MM.1S (cell line): ENCODE data around the gene CHST15.

Source experiments
- DNase-seq: peaks from one replicate; pipeline ENCODE4 v3.0.0-alpha.2; 2015
- H2AFZ ChIP-seq: fragments of 300-600 bp; sonication (generic); 2 replicates; pipeline ENCODE4 v1.6.0; 2016; ENCODE audit warnings: antibody characterized with exemption, low read length
- H3F3A ChIP-seq: fragments of 300-600 bp; sonication (generic); 2 replicates; pipeline ENCODE4 v1.6.1; 2016; ENCODE audit warnings: mild to moderate bottlenecking, antibody characterized with exemption, low read length, moderate library complexity, mixed read lengths; ENCODE audit not compliant: insufficient read depth
- H3K27ac ChIP-seq: fragments of 300-600 bp; sonication (generic); 2 replicates; pipeline ENCODE4 v1.5.1; 2016; ENCODE audit warnings: mild to moderate bottlenecking, low read length
- H3K27me3 ChIP-seq: fragments of 300-600 bp; sonication (generic); replicated peaks from 2 replicates; pipeline ENCODE4 v1.6.0; 2016; ENCODE audit warnings: low read length; ENCODE audit not compliant: insufficient read depth
- H3K36me3 ChIP-seq: fragments of 300-600 bp; sonication (generic); replicated peaks from 2 replicates; pipeline ENCODE4 v1.6.1; 2016; ENCODE audit warnings: mild to moderate bottlenecking, low read length, mixed read lengths; ENCODE audit not compliant: insufficient read depth
- H3K4me1 ChIP-seq: fragments of 300-600 bp; sonication (generic); 2 replicates; pipeline ENCODE4 v1.6.1; 2016; ENCODE audit warnings: low read length, mixed read lengths
- H3K4me2 ChIP-seq: fragments of 300-600 bp; sonication (generic); 2 replicates; pipeline ENCODE4 v1.6.0; 2016; ENCODE audit warnings: low read depth, low read length
- H3K4me3 ChIP-seq: fragments of 300-600 bp; sonication (generic); 2 replicates; pipeline ENCODE4 v1.5.1; 2016; ENCODE audit warnings: low read length, mixed read lengths
- H3K79me2 ChIP-seq: fragments of 300-600 bp; sonication (generic); 2 replicates; pipeline ENCODE4 v1.6.1; 2016; ENCODE audit warnings: mixed run types, low read length, mixed read lengths
- H3K9ac ChIP-seq: fragments of 300-600 bp; sonication (generic); 2 replicates; pipeline ENCODE4 v1.6.1; 2016; ENCODE audit warnings: low read length, mixed read lengths
- H3K9me2 ChIP-seq: fragments of 300-600 bp; sonication (generic); replicated peaks from 2 replicates; pipeline ENCODE4 v1.6.1; 2016; ENCODE audit warnings: mild to moderate bottlenecking, low read length, mixed read lengths; ENCODE audit not compliant: insufficient read depth
- H3K9me3 ChIP-seq: fragments of 300-600 bp; sonication (generic); replicated peaks from 2 replicates; pipeline ENCODE4 v1.6.1; 2016; ENCODE audit warnings: mild to moderate bottlenecking, low read length, mixed read lengths; ENCODE audit not compliant: insufficient read depth
- H4K20me1 ChIP-seq: fragments of 300-600 bp; sonication (generic); 2 replicates; pipeline ENCODE4 v1.6.1; 2016; ENCODE audit warnings: mild to moderate bottlenecking, low read length, moderate library complexity, mixed read lengths; ENCODE audit not compliant: insufficient read depth
- CTCF ChIP-seq: fragments of 300-600 bp; sonication (generic); IDR thresholded peaks from 2 replicates; pipeline ENCODE4 v1.5.1; 2016; ENCODE audit warnings: antibody characterized with exemption, low read length, mixed read lengths
- EZH2 ChIP-seq: fragments of 300-600 bp; sonication (generic); optimal IDR thresholded peaks from 2 replicates; pipeline ENCODE3; 2017; ENCODE audit warnings: low read depth, mild to moderate bottlenecking, antibody characterized with exemption, low read length, mixed read lengths
- EZH2phosphoT487 ChIP-seq: fragments of 300-600 bp; sonication (generic); IDR thresholded peaks from 2 replicates; pipeline ENCODE4 v1.6.1; 2018; ENCODE audit warnings: antibody characterized with exemption, low read length

The CHST15 gene

GRCh38 chr10:124129471-124129870 lies 36.1 kb upstream of the CHST15 start:
- no peak overlapping the region for H3K9ac ChIP-seq
- no peak overlapping the region for H3K27ac ChIP-seq
- no peak overlapping the region for H2AFZ ChIP-seq
- no peaks in the 10 kb centered on the region for H4K20me1 ChIP-seq
- no peaks in the 10 kb centered on the region for H3K4me1 ChIP-seq
- no peaks in the 10 kb centered on the region for H3K9me2 ChIP-seq
- H3K4me2 ChIP-seq = no peak overlapping the region
- no peaks in the 10 kb centered on the region for H3K9me3 ChIP-seq
- H3F3A ChIP-seq = peaks cover 3% of the 10 kb centered on the region; the same call in 1 of the 2 replicates
- H3K79me2 ChIP-seq = no peaks in the 10 kb centered on the region
- no peaks in the 10 kb centered on the region for H3K27me3 ChIP-seq
- no peaks in the 10 kb centered on the region for H3K36me3 ChIP-seq
- no peak overlapping the region for H3K4me3 ChIP-seq
- no peak for DNase-seq
- TF ChIP-seq EZH2phosphoT487 (no peak), EZH2 (no peak), CTCF (no peak)

- Histone ChIP-seq H3K9me2 (no peaks in the 10 kb centered on the region), H3K4me1 (no peaks in the 10 kb centered on the region), H3K9me3 (no peaks in the 10 kb centered on the region), H3F3A (peaks cover 3% of the 10 kb centered on the region; the same call in 1 of the 2 replicates), H3K79me2 (no peaks in the 10 kb centered on the region), H3K27me3 (no peaks in the 10 kb centered on the region), H2AFZ (no peak overlapping the region), H3K27ac (no peak overlapping the region), H3K36me3 (no peaks in the 10 kb centered on the region), H4K20me1 (no peaks in the 10 kb centered on the region), H3K4me3 (no peak overlapping the region), H3K4me2 (no peak overlapping the region), H3K9ac (no peak overlapping the region)
- TF ChIP-seq EZH2 (no peak), EZH2phosphoT487 (no peak), CTCF (no peak)
- no peak for DNase-seq
Observed at GRCh38 chr10:124128811-124129145, 35.4 kb upstream of the CHST15 start.

- H3K9me2 ChIP-seq = no peaks in the 10 kb centered on the region
- H3K4me3 ChIP-seq = no peak overlapping the region
- no peaks in the 10 kb centered on the region for H3K4me1 ChIP-seq
- no peaks in the 10 kb centered on the region for H4K20me1 ChIP-seq
- no peak overlapping the region for H3K9ac ChIP-seq
- no peaks in the 10 kb centered on the region for H3K79me2 ChIP-seq
- H3K4me2 ChIP-seq = no peak overlapping the region
- no peak for DNase-seq
- no peaks in the 10 kb centered on the region for H3K9me3 ChIP-seq
- no peak overlapping the region for H3K27ac ChIP-seq
- no peaks in the 10 kb centered on the region for H3K27me3 ChIP-seq
- H3F3A ChIP-seq = peaks cover 3% of the 10 kb centered on the region; the same call in 1 of the 2 replicates
- no peak overlapping the region for H2AFZ ChIP-seq
- TF ChIP-seq EZH2phosphoT487 (no peak), CTCF (no peak), EZH2 (no peak)
- H3K36me3 ChIP-seq = no peaks in the 10 kb centered on the region
Observed at GRCh38 chr10:124127965-124128810, 34.8 kb upstream of the CHST15 start.
